ENCODE results near the gene HSD11B1L.

The HSD11B1L gene

GRCh38 chr19:5667751-5668271 lies 13.0 kb upstream of the HSD11B1L start:
- DNase-seq: no peak

GRCh38 chr19:5669212-5669611 lies 11.6 kb upstream of the HSD11B1L start:
- DNase-seq: no peak

- no peak for DNase-seq
These were observed 9.2 kb upstream of the HSD11B1L start for GRCh38 chr19:5671600-5671999.

- no peak for DNase-seq
These were observed 7.9 kb upstream of the HSD11B1L start for GRCh38 chr19:5672708-5673459.

- DNase-seq: no peak
These were observed 7.1 kb upstream of the HSD11B1L start for GRCh38 chr19:5673752-5674151.

GRCh38 chr19:5674714-5675113 lies 6.1 kb upstream of the HSD11B1L start:
- no peak for DNase-seq

- no peak for DNase-seq
These were observed 4.6 kb upstream of the HSD11B1L start for GRCh38 chr19:5676105-5676771.

GRCh38 chr19:5676772-5677105 lies 4.1 kb upstream of the HSD11B1L start:
- DNase-seq: no peak

GRCh38 chr19:5677136-5677535 lies 3.7 kb upstream of the HSD11B1L start:
- no peak for DNase-seq

- DNase-seq: no peak
These were observed 3.2 kb upstream of the HSD11B1L start for GRCh38 chr19:5677580-5677979.

GRCh38 chr19:5678071-5678718 lies 2.6 kb upstream of the HSD11B1L start:
- DNase-seq: no peak

GRCh38 chr19:5679289-5680083 lies 1.3 kb upstream of the HSD11B1L start:
- no peak for DNase-seq

GRCh38 chr19:5680084-5680436 lies 767 bp upstream of the HSD11B1L start:
- no peak for DNase-seq

- DNase-seq: no peak
These were observed 722 bp downstream of the HSD11B1L start for GRCh38 chr19:5681391-5682106.

- no peak for DNase-seq
These were observed 1.3 kb downstream of the HSD11B1L start for GRCh38 chr19:5682107-5682482.

GRCh38 chr19:5683177-5683886 lies 2.5 kb downstream of the HSD11B1L start:
- DNase-seq: no peak

GRCh38 chr19:5684694-5685430 lies 4.0 kb downstream of the HSD11B1L start:
- no peak for DNase-seq

GRCh38 chr19:5686326-5686646 lies 5.5 kb downstream of the HSD11B1L start:
- DNase-seq: no peak

- DNase-seq: peak; percentile 61
These were observed 6.0 kb downstream of the HSD11B1L start for GRCh38 chr19:5686647-5687359.

- DNase-seq: no peak
These were observed 6.8 kb downstream of the HSD11B1L start for GRCh38 chr19:5687360-5688198.
